ENCODE measurements around the gene IMMP2L.

Gene IMMP2L

GRCh38 chr7:111014079-111014478 lies 548.2 kb downstream of the IMMP2L start:
- no peak for DNase-seq

- peak; percentile 43 for DNase-seq
Measured at GRCh38 chr7:111012799-111013675, 549.3 kb downstream of the IMMP2L start.

- DNase-seq, result no peak
Measured at GRCh38 chr7:111012149-111012548, 550.1 kb downstream of the IMMP2L start.

GRCh38 chr7:111011520-111011919 lies 550.8 kb downstream of the IMMP2L start:
- no peak for DNase-seq

GRCh38 chr7:111010798-111011197 lies 551.5 kb downstream of the IMMP2L start:
- DNase-seq, result no peak

GRCh38 chr7:111009526-111010040 lies 552.7 kb downstream of the IMMP2L start:
- no peak for DNase-seq

- no peak for DNase-seq
Measured at GRCh38 chr7:111006691-111007090, 555.6 kb downstream of the IMMP2L start.

- no peak for DNase-seq
Measured at GRCh38 chr7:111006040-111006439, 556.3 kb downstream of the IMMP2L start.

GRCh38 chr7:111005445-111005844 lies 556.8 kb downstream of the IMMP2L start:
- DNase-seq, result no peak

- no peak for DNase-seq
Measured at GRCh38 chr7:111004310-111004901, 557.9 kb downstream of the IMMP2L start.

- no peak for DNase-seq
Measured at GRCh38 chr7:111003883-111004282, 558.4 kb downstream of the IMMP2L start.

- peak; percentile 35 for DNase-seq
Measured at GRCh38 chr7:110994028-110994967, 568.0 kb downstream of the IMMP2L start.

- DNase-seq, result no peak
Measured at GRCh38 chr7:110988890-110989501, 573.3 kb downstream of the IMMP2L start.

- DNase-seq, result no peak
Measured at GRCh38 chr7:110988348-110988747, 573.9 kb downstream of the IMMP2L start.

- no peak for DNase-seq
Measured at GRCh38 chr7:110987127-110987693, 575.1 kb downstream of the IMMP2L start.

GRCh38 chr7:110983822-110984456 lies 578.4 kb downstream of the IMMP2L start:
- DNase-seq, result no peak

GRCh38 chr7:110977127-110977737 lies 585.1 kb downstream of the IMMP2L start:
- DNase-seq, result peak; percentile 21

GRCh38 chr7:110975486-110975885 lies 586.8 kb downstream of the IMMP2L start:
- DNase-seq, result no peak

- DNase-seq, result no peak
Measured at GRCh38 chr7:110974441-110974840, 587.9 kb downstream of the IMMP2L start.

- DNase-seq, result no peak
Measured at GRCh38 chr7:110973196-110973990, 588.9 kb downstream of the IMMP2L start.
